GM10248 (cell line): Measurements from ENCODE around the gene SCP2.

ENCODE experiments used
- CTCF ChIA-PET: fragments of 300-600 bp; sonication (Branson Sonifier 250); formaldehyde crosslinking; extraction: SDS; loops from one replicate; lab custom pipeline; 2021; ENCODE audit warnings: antibody characterized with exemption; lab: Yijun Ruan, JAX
- POLR2A ChIA-PET: fragments of 350-650 bp; sonication (Branson Sonifier 250); formaldehyde crosslinking; extraction: SDS; loops from one replicate; lab custom pipeline; 2020; ENCODE audit warnings: antibody characterized with exemption; lab: Yijun Ruan, JAX
- DNase-seq: peaks from one replicate; pipeline ENCODE4 v3.0.0; 2012; ENCODE audit errors: extremely low spot score
- CTCF ChIP-seq: IDR thresholded peaks from 2 replicates; pipeline ENCODE4 v1.5.1; 2012; ENCODE audit warnings: mild to moderate bottlenecking, low read depth; ENCODE audit errors: extremely low read depth, missing control alignments, control extremely low read depth

SCP2 gene

DNA sequence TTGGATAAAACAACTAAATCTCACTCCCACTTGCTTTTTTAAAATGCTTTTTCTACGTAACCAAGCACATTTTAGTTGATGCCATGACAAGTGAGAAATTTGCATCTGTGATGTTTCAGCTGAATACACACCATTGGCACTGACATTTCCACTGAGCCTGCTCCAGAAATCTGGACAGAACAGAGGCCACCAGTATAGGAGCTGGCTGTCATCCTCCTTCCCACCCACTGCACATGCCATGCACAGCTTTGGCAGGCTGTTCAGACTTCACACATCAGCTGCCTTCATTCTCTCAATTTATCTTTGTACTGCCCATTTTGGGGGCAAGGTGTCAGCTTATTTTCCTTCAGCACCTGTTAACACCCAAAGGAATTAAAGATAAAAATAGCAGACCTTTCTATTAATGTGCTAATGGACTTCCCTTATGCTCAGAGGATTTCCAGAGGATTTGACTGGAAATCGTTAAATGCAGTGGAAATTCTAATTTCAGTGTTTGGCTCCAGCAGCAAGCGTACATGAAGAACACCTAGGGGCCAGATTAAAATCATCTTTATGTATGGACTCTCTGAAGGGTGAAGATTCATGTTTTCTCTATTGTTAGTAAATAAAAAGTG is 122.0 kb downstream of the SCP2 start:
- DNase-seq: no peak
- ChIA-PET POLR2A (no interaction called here), CTCF (interaction anchor here (0.9 to 1.6 kb wide), 3 partner anchors 8 to 37 kb away, joined by 3 read pairs; no protein-coding TSS in a partner anchor)
- no peak for TF ChIP-seq CTCF

- DNase-seq: no peak
- no peak for TF ChIP-seq CTCF
- ChIA-PET POLR2A (no interaction called here), CTCF (interaction anchor here (0.9 to 1.6 kb wide), 4 partner anchors 7 to 37 kb away, joined by 3 read pairs; no protein-coding TSS in a partner anchor)
These were observed 122.5 kb downstream of the SCP2 start for GRCh38 chr1:53049574-53049967.

- no peak for TF ChIP-seq CTCF
- CTCF ChIA-PET: interaction anchor here (0.9 kb wide), 1 partner anchor 19 kb away, joined by 3 read pairs; no protein-coding TSS in a partner anchor
- no peak for DNase-seq
- POLR2A ChIA-PET: no interaction called here
These were observed 123.2 kb downstream of the SCP2 start for GRCh38 chr1:53050310-53050709.

DNA sequence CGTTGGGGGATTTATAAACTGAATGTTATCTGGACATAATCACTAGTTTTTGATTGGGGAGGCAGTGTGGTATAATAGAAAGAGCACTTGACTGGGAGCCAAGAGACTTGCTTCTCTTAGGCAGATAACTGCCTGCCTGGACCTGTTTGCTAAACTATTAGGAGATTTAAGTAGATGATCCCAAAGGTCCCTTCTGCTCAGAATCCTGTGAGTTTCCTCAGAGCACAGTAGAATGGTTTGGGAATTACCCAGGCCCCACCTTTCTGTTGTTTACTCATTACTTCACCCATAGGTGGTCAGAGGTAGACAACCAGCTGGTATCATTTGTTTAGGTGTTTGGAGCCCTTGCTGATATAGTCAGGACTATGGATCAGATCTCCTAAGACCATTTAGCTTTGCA is 124.6 kb downstream of the SCP2 start:
- CTCF ChIA-PET: interaction anchor here (0.7 kb wide), 1 partner anchor 25 kb away, joined by 3 read pairs; no protein-coding TSS in a partner anchor
- no peak for TF ChIP-seq CTCF
- POLR2A ChIA-PET: no interaction called here
- no peak for DNase-seq

DNA sequence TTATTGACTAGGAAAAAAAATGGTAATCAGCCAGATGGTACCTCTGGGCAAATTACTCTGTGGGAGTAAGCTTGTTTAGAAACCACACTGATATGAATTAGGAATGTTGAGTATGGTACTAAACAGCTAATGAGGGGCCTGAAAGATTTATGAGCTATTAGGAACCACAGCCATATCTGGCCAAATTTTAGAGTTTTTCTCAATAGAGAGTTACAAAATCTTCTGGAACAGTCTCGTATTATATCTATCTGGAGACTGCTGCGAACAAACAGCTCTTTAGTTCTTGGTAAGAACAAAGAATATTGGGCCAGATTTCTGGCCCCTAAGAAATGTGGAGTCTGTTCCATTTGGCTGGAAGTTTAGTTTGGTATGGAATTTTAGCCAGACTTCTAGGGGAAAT is 130.1 kb downstream of the SCP2 start:
- ChIA-PET CTCF (interaction anchor here (0.7 to 1.4 kb wide), 7 partner anchors 8 to 22 kb away, joined by 3 to 4 read pairs (median 3); no protein-coding TSS in a partner anchor), POLR2A (interaction anchor here (0.6 kb wide), 1 partner anchor 691 kb away, joined by 3 read pairs; no protein-coding TSS in a partner anchor)
- TF ChIP-seq CTCF: no peak
- no peak for DNase-seq

DNA sequence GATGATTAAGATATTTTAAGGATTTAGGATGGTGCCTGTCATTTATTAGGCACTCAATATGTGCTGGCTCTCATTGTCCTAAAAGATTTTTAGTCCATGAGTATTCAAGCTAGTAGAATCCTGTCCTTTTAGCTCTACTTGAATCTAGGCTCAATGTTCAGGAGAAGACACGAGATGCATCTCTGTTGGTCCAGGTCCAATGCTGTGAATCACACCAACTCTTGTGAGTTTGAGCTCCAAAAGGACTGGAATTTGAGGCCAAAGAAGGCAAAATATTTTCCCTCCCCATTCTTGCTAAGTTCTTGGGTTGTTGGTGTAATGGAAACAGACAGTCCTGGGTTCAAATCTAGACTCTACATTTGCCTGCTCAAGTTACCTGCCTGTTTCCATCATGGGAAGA is 133.5 kb downstream of the SCP2 start:
- ChIA-PET CTCF (no interaction called here), POLR2A (no interaction called here)
- no peak for TF ChIP-seq CTCF
- DNase-seq: no peak
